B cell (primary cell): ENCODE measurements around the gene DACT1.

Source experiments
- CTCF ChIP-seq: fragments of 200-600 bp; IDR thresholded peaks from one replicate; pipeline ENCODE4 v1.8.0; 2022; ENCODE audit warnings: antibody characterized with exemption, mild to moderate bottlenecking
- EZH2 ChIP-seq: IDR thresholded peaks from 2 replicates; pipeline ENCODE4 v1.6.1; 2012; ENCODE audit warnings: borderline replicate concordance, low read depth, mild to moderate bottlenecking, moderate library complexity, low read length; ENCODE audit not compliant: insufficient read depth, poor library complexity, severe bottlenecking

GRCh38 chr14:58631732-58632131 lies 6.0 kb upstream of the DACT1 start:
- no peak for TF ChIP-seq CTCF
- no peak for TF ChIP-seq EZH2
